HEK293T (cell line): ENCODE measurements around the gene KLF15.

Experiments used
- CTCF ChIA-PET: fragments of 350-600 bp; formaldehyde crosslinking; extraction: SDS; loops from one replicate; lab custom pipeline; 2021; ENCODE audit warnings: antibody characterized with exemption, inconsistent platforms; lab: Yijun Ruan, JAX
- POLR2A ChIA-PET: fragments of 350-600 bp; formaldehyde crosslinking; extraction: SDS; loops from one replicate; lab custom pipeline; 2020; ENCODE audit warnings: antibody characterized with exemption, inconsistent platforms; lab: Yijun Ruan, JAX
- DNase-seq: peaks from one replicate; pipeline ENCODE4 v3.0.0; 2012; ENCODE audit warnings: mixed read lengths; ENCODE audit errors: extremely low spot score
- ARNT ChIP-seq: fragments of 450-650 bp; IDR thresholded peaks from 2 replicates; pipeline ENCODE4 v1.6.1; 2017; ENCODE audit warnings: mild to moderate bottlenecking
- BHLHE40 ChIP-seq: fragments of 450-650 bp; IDR thresholded peaks from 2 replicates; pipeline ENCODE4 v1.6.1; 2016; ENCODE audit warnings: mild to moderate bottlenecking, moderate library complexity, borderline replicate concordance
- CTBP1 ChIP-seq: fragments of 450-650 bp; IDR thresholded peaks from 2 replicates; pipeline ENCODE4 v1.6.1; 2016; ENCODE audit warnings: borderline replicate concordance
- ELF4 ChIP-seq: fragments of 450-650 bp; IDR thresholded peaks from 2 replicates; pipeline ENCODE4 v1.6.1; 2017; ENCODE audit warnings: antibody characterized with exemption
- FOXA1 ChIP-seq: fragments of 450-650 bp; IDR thresholded peaks from 2 replicates; pipeline ENCODE4 v1.6.1; 2016; ENCODE audit warnings: mild to moderate bottlenecking
- FOXK2 ChIP-seq: fragments of 450-650 bp; IDR thresholded peaks from 2 replicates; pipeline ENCODE4 v1.6.1; 2016; ENCODE audit warnings: mild to moderate bottlenecking
- FOXM1 ChIP-seq: fragments of 450-650 bp; IDR thresholded peaks from 2 replicates; pipeline ENCODE4 v1.6.1; 2017; ENCODE audit warnings: mild to moderate bottlenecking, borderline replicate concordance
- HDGF ChIP-seq: fragments of 450-650 bp; IDR thresholded peaks from 2 replicates; pipeline ENCODE4 v1.6.1; 2017; ENCODE audit warnings: antibody characterized with exemption, borderline replicate concordance
- L3MBTL2 ChIP-seq: fragments of 450-650 bp; conservative IDR thresholded peaks from 2 replicates; pipeline ENCODE4 v1.6.1; 2016; ENCODE audit warnings: mild to moderate bottlenecking
- LEF1 ChIP-seq: fragments of 450-650 bp; IDR thresholded peaks from 2 replicates; pipeline ENCODE4 v1.6.1; 2017; ENCODE audit warnings: mild to moderate bottlenecking, borderline replicate concordance
- NFRKB ChIP-seq: fragments of 450-650 bp; IDR thresholded peaks from 2 replicates; pipeline ENCODE4 v1.6.1; 2016; ENCODE audit warnings: mild to moderate bottlenecking, moderate library complexity
- SP1 ChIP-seq: fragments of 450-650 bp; IDR thresholded peaks from 2 replicates; pipeline ENCODE4 v1.6.1; 2017
- SUZ12 ChIP-seq: fragments of 450-650 bp; IDR thresholded peaks from 2 replicates; pipeline ENCODE4 v1.6.1; 2016; ENCODE audit warnings: mild to moderate bottlenecking
- TARDBP ChIP-seq: fragments of 450-650 bp; IDR thresholded peaks from 2 replicates; pipeline ENCODE4 v1.6.1; 2016
- ZNF384 ChIP-seq: fragments of 450-650 bp; IDR thresholded peaks from 2 replicates; pipeline ENCODE4 v1.6.1; 2016
- TF ChIP-seq, protein P1 (sequence below): fragments of 450-650 bp; IDR thresholded peaks from 2 replicates; pipeline ENCODE4 v1.6.1; 2016

KLF15 gene

DNA sequence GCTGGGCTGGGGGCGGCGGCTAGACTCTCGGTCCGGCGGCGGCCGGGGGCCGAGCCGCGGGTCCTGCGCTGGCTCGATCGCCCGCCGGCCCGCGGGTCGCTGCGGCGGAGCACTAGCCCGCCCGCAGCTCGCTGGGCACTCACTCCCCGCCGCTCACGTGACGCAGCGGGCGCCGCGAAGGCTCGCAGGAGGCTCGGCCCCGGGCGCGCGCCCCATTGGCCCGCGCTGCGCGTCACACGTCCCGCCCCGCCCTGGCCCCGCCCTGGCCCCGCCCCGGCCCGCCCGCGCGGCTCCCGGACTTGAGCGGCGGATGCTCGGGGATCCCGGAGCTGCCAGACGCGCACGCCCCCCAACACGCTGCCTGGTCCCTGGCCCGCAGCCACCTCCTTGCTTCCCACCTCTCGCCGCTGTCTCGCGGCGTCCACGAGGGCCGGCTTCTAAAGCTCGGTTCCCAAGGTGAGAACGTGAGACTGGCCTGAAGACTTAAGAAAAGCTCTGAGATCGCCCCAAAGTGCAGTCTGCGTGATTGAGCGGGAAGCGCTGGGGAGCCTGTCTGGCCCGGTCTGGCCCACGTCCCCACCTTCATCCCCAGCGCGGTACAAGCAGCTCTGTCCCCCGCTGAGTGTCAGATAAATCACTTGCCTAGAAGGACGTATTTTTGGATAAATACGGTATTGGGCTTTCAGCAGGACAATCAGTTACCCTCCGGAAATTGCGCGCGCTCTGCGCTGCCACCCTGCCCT lies at the start of gene KLF15:
Gene KLF15, minus strand, starts transcription at position 114 of the 743 bp plus-strand sequence. CDS start 4,486 bp downstream, outside the sequence.
- DNase-seq = peak; percentile 92
- POLR2A ChIA-PET = no interaction called here
- TF ChIP-seq, protein P1, sequence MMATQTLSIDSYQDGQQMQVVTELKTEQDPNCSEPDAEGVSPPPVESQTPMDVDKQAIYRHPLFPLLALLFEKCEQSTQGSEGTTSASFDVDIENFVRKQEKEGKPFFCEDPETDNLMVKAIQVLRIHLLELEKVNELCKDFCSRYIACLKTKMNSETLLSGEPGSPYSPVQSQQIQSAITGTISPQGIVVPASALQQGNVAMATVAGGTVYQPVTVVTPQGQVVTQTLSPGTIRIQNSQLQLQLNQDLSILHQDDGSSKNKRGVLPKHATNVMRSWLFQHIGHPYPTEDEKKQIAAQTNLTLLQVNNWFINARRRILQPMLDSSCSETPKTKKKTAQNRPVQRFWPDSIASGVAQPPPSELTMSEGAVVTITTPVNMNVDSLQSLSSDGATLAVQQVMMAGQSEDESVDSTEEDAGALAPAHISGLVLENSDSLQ = peak; percentile 64
- no peak for TF ChIP-seq NFRKB
- CTCF ChIA-PET = no interaction called here

DNA sequence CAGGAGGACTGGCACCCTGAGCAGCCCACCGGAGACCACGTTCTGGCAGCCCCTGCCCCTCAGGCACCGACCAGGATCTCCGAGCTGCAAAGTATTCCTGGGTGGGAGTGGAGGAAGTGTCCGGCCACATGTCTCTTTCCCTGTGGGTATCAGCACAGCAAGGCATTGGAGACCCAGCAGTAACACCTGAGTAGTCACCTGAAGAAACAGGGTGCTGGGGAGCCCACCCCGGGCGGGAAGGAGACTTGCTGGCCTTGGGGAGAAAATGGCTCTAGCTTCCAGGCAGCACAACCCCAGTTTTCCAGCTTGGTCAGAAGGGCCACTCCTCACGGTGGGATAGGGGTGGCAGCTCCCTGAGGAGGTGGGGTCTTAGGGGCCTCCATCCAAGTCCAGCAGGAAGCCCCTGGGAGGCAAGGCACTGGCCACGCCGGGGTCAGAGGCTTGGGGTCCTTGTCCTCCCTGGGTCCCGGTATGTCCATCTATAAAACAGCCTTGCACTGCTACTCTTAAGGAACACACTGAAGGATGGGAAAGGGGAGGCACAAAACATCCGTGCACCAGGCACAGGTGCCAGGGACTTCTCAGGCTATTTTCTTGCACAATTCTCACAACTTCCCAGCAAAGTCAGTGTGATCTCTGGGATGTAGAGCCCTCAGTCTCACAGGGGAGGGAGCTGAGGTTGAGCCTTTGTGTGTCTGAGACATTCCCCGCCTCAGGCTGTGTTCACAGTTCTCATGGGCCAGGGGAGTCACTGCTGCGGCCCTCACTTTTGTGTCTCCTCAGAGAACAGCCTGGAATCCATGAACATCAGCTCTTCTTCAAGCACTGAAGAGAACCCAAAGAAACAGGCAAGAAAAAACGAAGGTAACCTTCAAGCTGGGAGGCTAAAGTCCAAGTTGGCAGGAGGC lies 49.4 kb upstream of the KLF15 start:
- POLR2A ChIA-PET = no interaction called here
- CTCF ChIA-PET = interaction anchor here (1.0 kb wide), 1 partner anchor 20 kb away, joined by 3 read pairs; no protein-coding TSS in a partner anchor
- DNase-seq = no peak
- TF ChIP-seq TARDBP (no peak), HDGF (no peak), ARNT (no peak), FOXA1 (no peak), BHLHE40 (no peak), SUZ12 (no peak), FOXM1 (no peak), NFRKB (no peak), ZNF384 (no peak), LEF1 (no peak), CTBP1 (no peak), ELF4 (no peak)

DNA sequence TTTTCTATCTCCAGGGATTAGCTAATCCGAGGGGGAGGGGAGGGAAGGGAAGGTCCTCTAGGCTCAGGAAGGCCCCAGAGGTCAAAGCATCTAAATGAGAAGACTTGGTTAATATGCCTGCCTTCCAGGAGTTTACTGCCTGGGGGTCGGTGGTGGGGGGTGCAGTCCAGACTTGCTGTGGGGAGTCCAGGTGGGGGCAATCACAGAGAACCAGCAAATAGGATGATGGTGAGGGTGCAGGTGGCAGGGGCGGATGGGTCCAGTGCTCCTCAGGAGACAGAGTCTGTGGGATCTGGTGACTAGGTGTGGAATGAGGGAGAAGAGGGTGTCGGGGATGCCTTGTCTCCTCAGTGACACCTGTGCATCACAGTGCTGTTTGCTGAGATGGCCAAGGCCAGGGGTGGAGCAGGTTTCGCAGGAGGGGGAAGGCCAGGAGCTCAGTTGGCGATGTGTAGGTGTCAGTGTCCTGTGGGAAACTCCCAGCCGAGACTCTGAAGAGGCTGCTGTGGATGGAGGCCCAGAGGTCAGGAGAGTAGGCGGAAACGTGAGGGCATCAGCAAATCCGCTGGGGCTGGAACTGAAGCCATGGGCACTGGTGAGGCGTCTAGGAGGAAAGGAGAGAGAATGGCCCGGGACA lies 45.6 kb upstream of the KLF15 start:
- no peak for DNase-seq
- ChIA-PET CTCF (no interaction called here), POLR2A (no interaction called here)
- TF ChIP-seq, protein P1 = no peak
- TF ChIP-seq CTBP1 = no peak
- TF ChIP-seq FOXK2 = no peak
- no peak for TF ChIP-seq L3MBTL2
- TF ChIP-seq ELF4 = no peak
- no peak for TF ChIP-seq NFRKB
- TF ChIP-seq LEF1 = no peak
- TF ChIP-seq FOXA1 = no peak
- no peak for TF ChIP-seq SP1
- TF ChIP-seq HDGF = no peak
- TF ChIP-seq SUZ12 = no peak
- TF ChIP-seq FOXM1 = no peak
- TF ChIP-seq ZNF384 = no peak
- no peak for TF ChIP-seq ARNT
- TF ChIP-seq TARDBP = no peak

DNA sequence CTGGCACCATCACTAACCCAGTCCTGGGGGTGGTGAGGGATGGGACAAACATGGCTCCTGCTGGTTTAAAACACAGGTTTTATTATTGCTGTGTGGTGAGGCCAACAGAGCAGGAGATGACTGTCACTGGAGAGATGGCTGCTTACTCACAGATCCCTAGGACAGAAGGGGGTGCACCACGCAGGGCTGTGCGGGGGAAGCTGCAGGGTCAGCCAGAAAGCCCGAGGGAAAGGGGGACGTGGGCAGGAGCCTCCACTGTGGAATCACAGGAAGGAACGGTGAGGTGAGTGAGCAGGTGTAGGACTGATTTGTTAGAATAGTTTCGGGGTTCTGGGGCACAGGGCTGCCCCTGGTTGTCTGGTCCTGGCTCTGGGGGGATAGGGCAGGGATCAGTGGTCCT lies 45.0 kb upstream of the KLF15 start:
- ChIA-PET POLR2A (no interaction called here), CTCF (no interaction called here)
- no peak for TF ChIP-seq FOXM1
- no peak for DNase-seq

DNA sequence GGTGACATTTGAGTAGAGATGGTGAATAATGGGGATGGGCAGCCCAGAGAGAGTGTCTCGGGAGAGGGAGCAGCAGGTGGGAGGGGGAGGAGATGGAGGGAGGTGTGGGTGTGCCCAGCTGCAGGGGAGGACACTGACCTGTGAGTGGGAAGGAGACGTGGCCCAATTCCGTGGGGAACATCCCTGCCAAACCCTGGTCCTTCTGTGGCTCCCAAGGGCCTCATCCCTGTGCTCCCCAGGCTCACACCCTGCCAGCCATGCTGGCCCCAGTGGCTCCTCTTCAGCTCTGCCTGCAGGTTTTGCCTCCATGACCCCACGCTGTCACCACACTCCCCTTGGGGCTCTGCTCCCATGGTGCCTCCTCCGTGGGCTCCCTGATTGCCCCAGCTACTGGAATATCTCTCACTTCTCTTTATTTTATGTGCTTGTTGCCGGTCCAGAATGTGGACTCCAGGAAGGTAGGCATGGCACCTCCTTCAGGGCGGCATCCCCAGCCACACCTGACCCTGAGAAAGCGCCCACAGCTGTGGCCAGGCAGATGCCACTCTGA lies 44.5 kb upstream of the KLF15 start:
- POLR2A ChIA-PET = no interaction called here
- TF ChIP-seq FOXA1 (no peak), BHLHE40 (no peak), TARDBP (no peak)
- TF ChIP-seq, protein P1 = no peak
- no peak for DNase-seq
- CTCF ChIA-PET = no interaction called here

DNA sequence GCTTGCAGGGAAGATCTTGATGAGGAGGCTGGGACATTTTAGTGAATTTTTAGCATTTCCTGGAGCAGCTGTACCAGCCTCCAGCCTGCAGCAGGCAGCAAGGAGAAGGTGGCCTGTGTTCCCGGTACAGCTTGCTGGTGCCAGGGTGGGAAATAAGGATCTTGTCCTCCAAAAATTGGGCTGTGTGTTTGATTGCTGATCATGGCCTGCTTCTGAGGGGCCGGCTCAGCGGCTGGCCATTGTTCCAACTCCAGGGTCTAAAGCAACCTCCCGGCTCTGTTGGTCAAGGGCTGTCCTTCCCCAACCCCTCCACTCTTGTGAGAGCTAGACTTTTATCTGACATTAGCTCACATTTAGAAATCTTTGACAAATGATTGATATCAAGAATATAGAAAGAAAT lies 42.5 kb upstream of the KLF15 start:
- POLR2A ChIA-PET = no interaction called here
- DNase-seq = no peak
- TF ChIP-seq SUZ12 = no peak
- CTCF ChIA-PET = no interaction called here

DNA sequence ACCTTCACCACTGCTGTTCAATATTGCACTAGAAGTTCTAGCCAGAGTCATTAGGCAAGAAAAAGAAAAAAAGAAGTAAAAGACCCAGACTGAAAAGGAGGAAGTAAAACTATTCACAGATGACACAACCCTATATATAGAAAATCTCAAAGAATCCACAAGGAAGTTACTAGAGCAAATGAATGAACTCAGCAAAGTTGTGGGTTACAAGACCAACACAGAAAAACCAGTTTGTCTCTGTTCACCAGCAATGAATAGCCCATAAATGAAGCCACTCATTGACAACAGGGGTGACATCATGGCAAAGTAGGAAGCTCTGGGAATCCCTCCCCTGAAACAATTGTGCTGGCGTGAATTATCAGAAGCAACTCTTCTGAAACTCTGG lies 42.1 kb upstream of the KLF15 start:
- ChIA-PET CTCF (no interaction called here), POLR2A (no interaction called here)
- TF ChIP-seq FOXA1 (no peak), SUZ12 (no peak), ZNF384 (no peak), ARNT (no peak), L3MBTL2 (no peak)
- no peak for DNase-seq
